Panc1 (cell line): ENCODE results near the gene DTNBP1. TPM values are rescaled to one million over a fixed set of nuclear protein-coding genes. Genes with fewer than 3 reads are reported as not detected.

Experiments
- ATAC-seq: fragments of 200-7000 bp; cut with Tn5 transposase; 2 replicates; pipeline ENCODE4 v1.9.1; 2020; ENCODE audit warnings: mild to moderate bottlenecking, moderate library complexity
- BruUV-seq: library from RNA; stranded (reverse); fragments of 400-500 nt; replicated peaks from 2 replicates; lab custom pipeline; 2021; lab: Mats Ljungman, UMichigan
- CTCF ChIA-PET: fragments of 300-600 bp; sonication (Branson Sonifier 250); formaldehyde crosslinking; loops from one replicate; lab custom pipeline; 2022; ENCODE audit warnings: antibody characterized with exemption; lab: Charles Lee
- POLR2A ChIA-PET: fragments of 300-600 bp; sonication (Branson Sonifier 250); formaldehyde crosslinking; loops from one replicate; lab custom pipeline; 2022; ENCODE audit warnings: antibody characterized with exemption; lab: Charles Lee
- DNase-seq: peaks from one replicate; pipeline ENCODE4 v3.0.0-alpha.2; 2010; ENCODE audit warnings: low read depth, low spot score
- H3K27ac ChIP-seq: 2 replicates; pipeline ENCODE4 v1.5.1; 2011; ENCODE audit warnings: mild to moderate bottlenecking, low read length, inconsistent platforms
- H3K27me3 ChIP-seq: fragments of 200-500 bp; sonication (Bioruptor generic); 2 replicates; pipeline ENCODE4 v1.6.0; 2014; ENCODE audit warnings: low read length, inconsistent platforms; ENCODE audit not compliant: control insufficient read depth, insufficient read depth
- H3K36me3 ChIP-seq: fragments of 200-500 bp; sonication (Bioruptor generic); 2 replicates; pipeline ENCODE4 v1.5.1; 2014; ENCODE audit warnings: inconsistent platforms, mild to moderate bottlenecking, low read length, moderate library complexity; ENCODE audit not compliant: control insufficient read depth, insufficient read depth
- H3K4me1 ChIP-seq: 2 replicates; pipeline ENCODE4 v1.5.1; 2011; ENCODE audit warnings: inconsistent platforms, mild to moderate bottlenecking, low read length, moderate library complexity; ENCODE audit not compliant: control insufficient read depth, insufficient read depth
- H3K4me3 ChIP-seq, 2 experiments: 2 replicates each; pipeline ENCODE4 v1.5.1; 2011 to 2012; ENCODE audit warnings: low read depth in 2 of 2, low read length in 2 of 2, mild to moderate bottlenecking in 2 of 2, inconsistent platforms in 1 of 2, moderate library complexity in 1 of 2
- H3K9me3 ChIP-seq: fragments of 200-500 bp; sonication (Bioruptor generic); 2 replicates; pipeline ENCODE4 v1.5.1; 2014; ENCODE audit warnings: low read depth, mild to moderate bottlenecking, inconsistent platforms, low read length, moderate library complexity; ENCODE audit not compliant: control insufficient read depth, insufficient read depth
- CTCF ChIP-seq: fragments of 450-650 bp; IDR thresholded peaks from 2 replicates; pipeline ENCODE4 v1.5.1; 2017; ENCODE audit warnings: mild to moderate bottlenecking
- POLR2AphosphoS5 ChIP-seq: IDR thresholded peaks from 2 replicates; pipeline ENCODE4 v1.6.1; 2012; ENCODE audit warnings: mild to moderate bottlenecking, low read depth, low read length, moderate library complexity
- REST ChIP-seq, 2 experiments: IDR thresholded peaks; 2 replicates each; pipeline ENCODE4 v1.6.1; 2011 to 2012; ENCODE audit warnings: low read depth in 2 of 2, control low read depth in 1 of 2, low read length in 1 of 2, mild to moderate bottlenecking in 1 of 2, moderate library complexity in 1 of 2; ENCODE audit not compliant: insufficient read depth in 1 of 2
- SIN3A ChIP-seq: IDR thresholded peaks from 2 replicates; pipeline ENCODE4 v1.6.1; 2012; ENCODE audit warnings: low read depth, mild to moderate bottlenecking, low read length, moderate library complexity, borderline replicate concordance; ENCODE audit not compliant: insufficient read depth
- TCF7L2 ChIP-seq: IDR thresholded peaks from 2 replicates; pipeline ENCODE4 v1.6.1; 2011; ENCODE audit warnings: mild to moderate bottlenecking, low read depth, low read length, inconsistent platforms
- in situ Hi-C: cut with HindIII; loops from 2 replicates; pipeline ENCODE4 v1.10.0; 2016; ENCODE audit warnings: low sequenced_read_pairs, low pct_unique_long_range_greater_than_20kb
- intact Hi-C: fragments of 100-400 bp; cut with micrococcal nuclease; formaldehyde crosslinking; loops from one replicate; pipeline ENCODE4 v1.10.0; 2022; ENCODE audit not compliant: unreplicated experiment
- total RNA-seq: library from RNA; stranded (reverse); gene quantifications from one replicate; pipeline ENCODE4 v1.2.1, GENCODE V29; 2021; ENCODE audit not compliant: unreplicated experiment

DTNBP1 gene
- total RNA-seq, 1 experiment from 2014 or later: 29.3 TPM

- intact Hi-C loops: no loop called here
- BruUV-seq: no TSS peak
- no peaks in the 10 kb centered on the region for H3K9me3 ChIP-seq
- CTCF ChIA-PET: no interaction called here
- ATAC-seq (no peak), DNase-seq (no peak)
- no peak overlapping the region for H3K27ac ChIP-seq
- no peaks in the 10 kb centered on the region for H3K4me1 ChIP-seq
- POLR2A ChIA-PET: interaction anchor here (0.6 kb wide), 1 partner anchor 82 kb away, joined by 3 read pairs; no protein-coding TSS in a partner anchor
- no peak overlapping the region for H3K4me3 ChIP-seq
- TF ChIP-seq POLR2AphosphoS5: no peak
- TF ChIP-seq TCF7L2: no peak
- no peak for TF ChIP-seq REST (IDR thresholded peaks at IDR 0.05; ENCODE audit: insufficient read depth in 1 of 2, low read depth in 2 of 2, low read length in 1 of 2)
- TF ChIP-seq SIN3A: no peak
- TF ChIP-seq CTCF: no peak
- H3K27me3 ChIP-seq: no peaks in the 10 kb centered on the region
- in situ Hi-C loops: no loop called here
- H3K36me3 ChIP-seq: no peaks in the 10 kb centered on the region
Observed at GRCh38 chr6:15477746-15478145, 185.1 kb downstream of the DTNBP1 start.

- H3K27ac ChIP-seq: no peak overlapping the region
- in situ Hi-C loops: no loop called here
- intact Hi-C loops: no loop called here
- no peaks in the 10 kb centered on the region for H3K27me3 ChIP-seq
- ATAC-seq (no peak), DNase-seq (no peak)
- no peak for TF ChIP-seq REST (IDR thresholded peaks at IDR 0.05; ENCODE audit: insufficient read depth in 1 of 2, low read depth in 2 of 2, low read length in 1 of 2)
- CTCF ChIA-PET: interaction anchor here (0.6 kb wide), 1 partner anchor 988 kb away, joined by 5 read pairs; no protein-coding TSS in a partner anchor
- no peaks in the 10 kb centered on the region for H3K9me3 ChIP-seq
- POLR2A ChIA-PET: interaction anchor here (0.6 kb wide), 1 partner anchor 115 kb away, joined by 3 read pairs; no protein-coding TSS in a partner anchor
- no peaks in the 10 kb centered on the region for H3K4me1 ChIP-seq
- H3K36me3 ChIP-seq: no peaks in the 10 kb centered on the region
- H3K4me3 ChIP-seq: no peak overlapping the region
- BruUV-seq: no TSS peak
Observed at GRCh38 chr6:15476631-15477380, 186.0 kb downstream of the DTNBP1 start.
